HCT116 (cell line): ENCODE data around the gene ABTB2. TPM values are rescaled to one million over a fixed set of nuclear protein-coding genes. Genes with fewer than 3 reads are reported as not detected.

Experiments
- ATAC-seq: fragments of 200-7000 bp; cut with Tn5 transposase; 2 replicates; pipeline ENCODE4 v1.9.1; 2020; ENCODE audit warnings: mild to moderate bottlenecking, moderate library complexity
- BruUV-seq: library from RNA; stranded (reverse); fragments of 400-500 nt; replicated peaks from 2 replicates; lab custom pipeline; 2021; lab: Mats Ljungman, UMichigan
- CTCF ChIA-PET: fragments of 300-600 bp; sonication (Branson Sonifier 250); formaldehyde crosslinking; loops from one replicate; lab custom pipeline; 2021; ENCODE audit warnings: antibody characterized with exemption; lab: Charles Lee
- POLR2A ChIA-PET: fragments of 300-600, 350-600 bp; sonication (Branson Sonifier 250); formaldehyde crosslinking; loops from one replicate; lab custom pipeline; 2021; ENCODE audit warnings: antibody characterized with exemption; lab: Charles Lee
- RAD21 ChIA-PET, 2 experiments: fragments of 300-600 bp; sonication (Branson Sonifier 250); formaldehyde crosslinking; loops; one replicate each; lab custom pipeline; 2023; ENCODE audit warnings: low total read pairs in 2 of 2; ENCODE audit not compliant: uncharacterized antibody in 2 of 2, unreplicated experiment in 2 of 2, low non-redundant PET in 1 of 2; lab: Charles Lee
- DNase-seq: peaks from one replicate; pipeline ENCODE4 v3.0.0-alpha.2; 2010; ENCODE audit warnings: low read depth, low spot score
- H2AFZ ChIP-seq: fragments of 200-600 bp; shearing (Covaris generic), sonication (generic); 2 replicates; pipeline ENCODE4 v1.6.1; 2017; ENCODE audit warnings: low read depth, mixed run types, mixed read lengths, antibody characterized with exemption, low read length; ENCODE audit not compliant: poor library complexity, severe bottlenecking
- H3K27ac ChIP-seq: 2 replicates; pipeline ENCODE4 v1.5.1; 2012; ENCODE audit warnings: low read depth, low read length
- H3K27me3 ChIP-seq: fragments of 200-600 bp; sonication (generic); 2 replicates; pipeline ENCODE4 v1.6.1; 2016; ENCODE audit warnings: mixed run types, low read length, mixed read lengths; ENCODE audit not compliant: insufficient read depth
- H3K36me3 ChIP-seq, 2 experiments: fragments of 200-500 bp in 1 of 2; fragments of 200-600 bp in 1 of 2; sonication (Bioruptor generic) in 1 of 2; sonication (generic) in 1 of 2; 2 replicates each; pipeline versions ENCODE4 v1.5.1 to v1.6.1; 2014 to 2016; ENCODE audit warnings: low read length in 2 of 2, inconsistent platforms in 1 of 2, mixed read lengths in 1 of 2, mixed run types in 1 of 2; ENCODE audit not compliant: insufficient read depth in 2 of 2, control insufficient read depth in 1 of 2
- H3K4me1 ChIP-seq, 2 experiments: fragments of 200-600 bp in 1 of 2; sonication (generic) in 1 of 2; 2 replicates each; pipeline versions ENCODE4 v1.5.1 to v1.6.1; 2012 to 2017; ENCODE audit warnings: low read length in 2 of 2, inconsistent platforms in 1 of 2, mild to moderate bottlenecking in 1 of 2, mixed read lengths in 1 of 2, mixed run types in 1 of 2, moderate library complexity in 1 of 2; ENCODE audit not compliant: insufficient read depth in 2 of 2, control insufficient read depth in 1 of 2
- H3K4me2 ChIP-seq: fragments of 200-600 bp; sonication (generic); 2 replicates; pipeline ENCODE4 v1.6.1; 2017; ENCODE audit warnings: mixed run types, low read length, mixed read lengths
- H3K4me3 ChIP-seq, 2 experiments: fragments of 200-600 bp in 1 of 2; sonication (generic) in 1 of 2; replicated peaks in 1 of 2; 2 replicates each; pipeline ENCODE4 v1.5.1; 2011 to 2016; ENCODE audit warnings: low read length in 2 of 2, control low read depth in 1 of 2, low read depth in 1 of 2, mild to moderate bottlenecking in 1 of 2, mixed read lengths in 1 of 2, mixed run types in 1 of 2
- H3K79me2 ChIP-seq: fragments of 200-600 bp; sonication (generic); 2 replicates; pipeline ENCODE4 v1.6.1; 2017; ENCODE audit warnings: mild to moderate bottlenecking, mixed run types, low read length, moderate library complexity, mixed read lengths; ENCODE audit not compliant: insufficient read depth
- H3K9ac ChIP-seq: fragments of 200-600 bp; sonication (generic); 2 replicates; pipeline ENCODE4 v1.6.1; 2016; ENCODE audit warnings: low read length, mixed read lengths
- H3K9me2 ChIP-seq: fragments of 200-600 bp; sonication (generic), shearing (Covaris generic); 2 replicates; pipeline ENCODE4 v1.6.1; 2017; ENCODE audit warnings: mixed run types, mild to moderate bottlenecking, moderate library complexity; ENCODE audit not compliant: insufficient read depth
- H3K9me3 ChIP-seq, 2 experiments: fragments of 200-500 bp in 1 of 2; fragments of 200-600 bp in 1 of 2; sonication (Bioruptor generic) in 1 of 2; sonication (generic) in 1 of 2; 2 replicates each; pipeline ENCODE4 v1.6.1; 2014 to 2017; ENCODE audit warnings: low read length in 2 of 2, mixed read lengths in 2 of 2, inconsistent platforms in 1 of 2, low read depth in 1 of 2, mild to moderate bottlenecking in 1 of 2, mixed run types in 1 of 2, moderate library complexity in 1 of 2; ENCODE audit not compliant: control insufficient read depth in 1 of 2, insufficient read depth in 1 of 2
- H4K20me1 ChIP-seq: fragments of 200-600 bp; sonication (generic), shearing (Covaris generic); 2 replicates; pipeline ENCODE4 v1.6.1; 2017; ENCODE audit warnings: mixed run types, mild to moderate bottlenecking, moderate library complexity; ENCODE audit not compliant: insufficient read depth
- CBX3 ChIP-seq: IDR thresholded peaks from 2 replicates; pipeline ENCODE4 v1.6.1; 2012; ENCODE audit warnings: low read depth
- FOSL1 ChIP-seq: IDR thresholded peaks from 2 replicates; pipeline ENCODE4 v1.6.1; 2012; ENCODE audit warnings: low read depth
- POLR2A ChIP-seq: IDR thresholded peaks from 2 replicates; pipeline ENCODE4 v1.7.0; 2011; ENCODE audit warnings: borderline replicate concordance; ENCODE audit not compliant: insufficient read depth, insufficient read length; ENCODE audit errors: extremely low read depth
- SIN3A ChIP-seq: IDR thresholded peaks from 2 replicates; pipeline ENCODE4 v1.6.1; 2012; ENCODE audit warnings: low read depth
- SP1 ChIP-seq: IDR thresholded peaks from 2 replicates; pipeline ENCODE4 v1.6.1; 2012; ENCODE audit warnings: low read depth
- TCF7L2 ChIP-seq: IDR thresholded peaks from 2 replicates; pipeline ENCODE4 v1.7.0; 2011; ENCODE audit warnings: borderline replicate concordance, inconsistent platforms; ENCODE audit not compliant: insufficient read depth, insufficient read length; ENCODE audit errors: extremely low read depth
- YY1 ChIP-seq: IDR thresholded peaks from 2 replicates; pipeline ENCODE4 v1.6.1; 2011; ENCODE audit warnings: low read length, low read depth, moderate library complexity, mild to moderate bottlenecking; ENCODE audit not compliant: insufficient replicate concordance; ENCODE audit errors: extremely low read depth
- ZFX ChIP-seq: fragments of 450-650 bp; IDR thresholded peaks from 2 replicates; pipeline ENCODE4 v1.6.1; 2017
- intact Hi-C: fragments of 100-400 bp; cut with micrococcal nuclease; formaldehyde crosslinking; loops from 2 replicates; pipeline ENCODE4 v1.10.0; 2022
- total RNA-seq: library from RNA; stranded (reverse); gene quantifications from one replicate; pipeline ENCODE4 v1.2.1, GENCODE V29; 2021; ENCODE audit not compliant: unreplicated experiment
- TF ChIP-seq, protein P1 (sequence below): IDR thresholded peaks from 2 replicates; pipeline ENCODE4 v1.6.1; 2012; ENCODE audit warnings: low read depth
- TF ChIP-seq, protein P2 (sequence below): IDR thresholded peaks from 2 replicates; pipeline ENCODE4 v1.6.1; 2012

The ABTB2 gene
- total RNA-seq, 1 experiment from 2014 or later, result 6.8 TPM

DNA sequence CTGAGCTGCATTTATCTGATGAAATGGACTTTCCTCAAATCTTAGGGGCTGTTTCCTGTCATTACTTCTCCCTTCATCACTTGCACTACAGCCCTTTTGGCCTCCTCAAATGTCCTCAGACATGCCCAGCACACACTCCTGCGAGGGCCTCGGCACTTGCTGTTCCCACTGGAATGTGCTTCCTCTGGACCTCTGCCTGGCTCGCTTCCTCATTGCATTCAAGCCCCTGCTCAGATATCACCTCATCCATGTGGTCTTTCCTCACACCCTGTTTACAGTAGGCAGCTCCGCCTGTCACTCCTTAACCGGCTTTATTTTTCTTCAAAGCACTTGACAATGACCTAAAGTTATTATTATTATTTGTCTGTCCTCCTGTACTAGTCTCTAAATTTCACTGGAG lies 243.3 kb downstream of the ABTB2 start:
- Histone ChIP-seq H3K27ac (no peak overlapping the region), H3K9me3 (no peaks in the 10 kb centered on the region), H3K4me2 (no peak overlapping the region), H3K4me1 (no peaks in the 10 kb centered on the region), H4K20me1 (no peaks in the 10 kb centered on the region), H3K27me3 (no peaks in the 10 kb centered on the region), H3K9ac (no peak overlapping the region), H2AFZ (no peak overlapping the region), H3K9me2 (no peaks in the 10 kb centered on the region), H3K79me2 (peaks cover 67% of the 10 kb centered on the region), H3K36me3 (peaks cover 82 to 90% of the 10 kb centered on the region in 2 experiments), H3K4me3 (no peak overlapping the region)
- no peak for DNase-seq
- no TSS peak for BruUV-seq
- intact Hi-C loops, result no loop called here
- TF ChIP-seq, protein P1, sequence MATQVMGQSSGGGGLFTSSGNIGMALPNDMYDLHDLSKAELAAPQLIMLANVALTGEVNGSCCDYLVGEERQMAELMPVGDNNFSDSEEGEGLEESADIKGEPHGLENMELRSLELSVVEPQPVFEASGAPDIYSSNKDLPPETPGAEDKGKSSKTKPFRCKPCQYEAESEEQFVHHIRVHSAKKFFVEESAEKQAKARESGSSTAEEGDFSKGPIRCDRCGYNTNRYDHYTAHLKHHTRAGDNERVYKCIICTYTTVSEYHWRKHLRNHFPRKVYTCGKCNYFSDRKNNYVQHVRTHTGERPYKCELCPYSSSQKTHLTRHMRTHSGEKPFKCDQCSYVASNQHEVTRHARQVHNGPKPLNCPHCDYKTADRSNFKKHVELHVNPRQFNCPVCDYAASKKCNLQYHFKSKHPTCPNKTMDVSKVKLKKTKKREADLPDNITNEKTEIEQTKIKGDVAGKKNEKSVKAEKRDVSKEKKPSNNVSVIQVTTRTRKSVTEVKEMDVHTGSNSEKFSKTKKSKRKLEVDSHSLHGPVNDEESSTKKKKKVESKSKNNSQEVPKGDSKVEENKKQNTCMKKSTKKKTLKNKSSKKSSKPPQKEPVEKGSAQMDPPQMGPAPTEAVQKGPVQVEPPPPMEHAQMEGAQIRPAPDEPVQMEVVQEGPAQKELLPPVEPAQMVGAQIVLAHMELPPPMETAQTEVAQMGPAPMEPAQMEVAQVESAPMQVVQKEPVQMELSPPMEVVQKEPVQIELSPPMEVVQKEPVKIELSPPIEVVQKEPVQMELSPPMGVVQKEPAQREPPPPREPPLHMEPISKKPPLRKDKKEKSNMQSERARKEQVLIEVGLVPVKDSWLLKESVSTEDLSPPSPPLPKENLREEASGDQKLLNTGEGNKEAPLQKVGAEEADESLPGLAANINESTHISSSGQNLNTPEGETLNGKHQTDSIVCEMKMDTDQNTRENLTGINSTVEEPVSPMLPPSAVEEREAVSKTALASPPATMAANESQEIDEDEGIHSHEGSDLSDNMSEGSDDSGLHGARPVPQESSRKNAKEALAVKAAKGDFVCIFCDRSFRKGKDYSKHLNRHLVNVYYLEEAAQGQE, result no peak
- no peak for TF ChIP-seq SP1
- no peak for TF ChIP-seq YY1
- ATAC-seq, result no peak
- RAD21 ChIA-PET, result no interaction called here
- POLR2A ChIA-PET, result interaction anchor here (0.9 kb wide), 1 partner anchor 9 kb away, joined by 3 read pairs; the partner anchor contains the start of gene NAT10
- CTCF ChIA-PET, result no interaction called here

DNA sequence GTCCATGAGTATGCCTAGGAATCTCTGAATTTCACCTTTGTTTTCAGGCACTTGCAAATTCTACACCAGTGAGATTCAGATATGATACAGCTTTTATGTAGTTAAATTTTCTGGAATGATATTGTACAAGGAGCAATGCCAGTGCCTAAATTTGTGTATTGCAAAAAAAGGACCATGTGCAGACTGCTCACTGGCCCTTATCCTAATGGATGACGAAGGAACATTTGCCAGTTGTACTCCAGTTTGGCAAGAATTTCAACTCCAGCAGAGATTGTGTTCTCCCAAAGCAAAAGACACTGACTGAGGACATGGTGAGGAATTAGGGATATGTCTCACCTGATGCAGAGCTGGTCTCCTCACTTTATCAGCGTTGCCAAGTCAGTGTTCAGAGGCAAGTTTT lies 243.8 kb downstream of the ABTB2 start:
- H3K9ac ChIP-seq, result no peak overlapping the region
- no peaks in the 10 kb centered on the region for H3K9me2 ChIP-seq
- ChIA-PET POLR2A (interaction anchor here (0.9 kb wide), 1 partner anchor 9 kb away, joined by 3 read pairs; the partner anchor contains the start of gene NAT10), RAD21 (no interaction called here), CTCF (no interaction called here)
- H3K4me3 ChIP-seq, result no peak overlapping the region
- no peak overlapping the region for H2AFZ ChIP-seq
- peaks cover 82 to 90% of the 10 kb centered on the region in 2 experiments for H3K36me3 ChIP-seq
- H4K20me1 ChIP-seq, result no peaks in the 10 kb centered on the region
- H3K4me1 ChIP-seq, result no peaks in the 10 kb centered on the region
- H3K4me2 ChIP-seq, result no peak overlapping the region
- TF ChIP-seq POLR2A, result no peak
- no peak for TF ChIP-seq SP1
- TF ChIP-seq CBX3, result no peak
- no peak for TF ChIP-seq ZFX
- no peak for TF ChIP-seq SIN3A
- TF ChIP-seq, protein P1, result no peak
- TF ChIP-seq, protein P2, sequence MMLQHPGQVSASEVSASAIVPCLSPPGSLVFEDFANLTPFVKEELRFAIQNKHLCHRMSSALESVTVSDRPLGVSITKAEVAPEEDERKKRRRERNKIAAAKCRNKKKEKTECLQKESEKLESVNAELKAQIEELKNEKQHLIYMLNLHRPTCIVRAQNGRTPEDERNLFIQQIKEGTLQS, result no peak
- no peak for TF ChIP-seq FOSL1
- no peak for TF ChIP-seq TCF7L2
- no peaks in the 10 kb centered on the region for H3K27me3 ChIP-seq
- no TSS peak for BruUV-seq
- peaks cover 67% of the 10 kb centered on the region for H3K79me2 ChIP-seq
- DNase-seq (no peak), ATAC-seq (no peak)
- intact Hi-C loops, result no loop called here
- no peaks in the 10 kb centered on the region for H3K9me3 ChIP-seq
- H3K27ac ChIP-seq, result no peak overlapping the region
